Pulmonary artery endothelial cell (primary cell): ENCODE data around the gene WDR20. TPM values are rescaled to one million over a fixed set of nuclear protein-coding genes. Genes with fewer than 3 reads are reported as not detected.

Source experiments
- total RNA-seq: library from RNA; depleted of rRNA; stranded (reverse); fragments of >200 nt; gene quantifications from 2 replicates; pipeline ENCODE4 v1.2.3, GENCODE V29; 2014

The WDR20 gene
- total RNA-seq, 1 donor from 2014 or later = 16.4 TPM

Other genes with a start within 250 kb of the WDR20 start
- 659 and 893 TPM in 2 replicates for gene DYNC1H1, start 175.3 kb upstream of the WDR20 start, total RNA-seq
- 310 and 1,177 TPM in 2 replicates for gene HSP90AA1, start 52.9 kb upstream of the WDR20 start, total RNA-seq
- gene MOK, start 165.3 kb downstream of the WDR20 start, total RNA-seq = 5.9 and 6.1 TPM in 2 replicates
- gene ZNF839, start 179.8 kb downstream of the WDR20 start, total RNA-seq = 6.0 and 9.2 TPM in 2 replicates
- 61.3 and 62.5 TPM in 2 replicates for gene CINP, start 223.0 kb downstream of the WDR20 start, total RNA-seq
- 11.8 and 13.4 TPM in 2 replicates for gene TECPR2, start 223.0 kb downstream of the WDR20 start, total RNA-seq